H9 (cell line): Measurements from ENCODE around the gene PLPP1. TPM values are rescaled to one million over a fixed set of nuclear protein-coding genes. Genes with fewer than 3 reads are reported as not detected.

Experiments used
- DNase-seq: peaks from one replicate; pipeline ENCODE4 v3.0.0-alpha.2; 2017
- H2AFZ ChIP-seq: one replicate; pipeline ENCODE4 v1.6.1; 2013; ENCODE audit warnings: mild to moderate bottlenecking, low read length, control low read depth, moderate library complexity
- H2AK5ac ChIP-seq: 2 replicates; pipeline ENCODE4 v1.6.1; 2013; ENCODE audit warnings: low read length, control low read depth, mixed read lengths; ENCODE audit not compliant: insufficient read length
- H2BK120ac ChIP-seq: one replicate; pipeline ENCODE4 v1.6.1; 2013; ENCODE audit warnings: low read depth, mild to moderate bottlenecking, low read length, control low read depth, inconsistent platforms; ENCODE audit not compliant: poor library complexity, severe bottlenecking
- H2BK12ac ChIP-seq: 2 replicates; pipeline ENCODE4 v1.6.1; 2013; ENCODE audit warnings: low read length, control low read depth, mixed read lengths, low read depth; ENCODE audit not compliant: insufficient read length
- H2BK15ac ChIP-seq: 2 replicates; pipeline ENCODE4 v1.6.1; 2013; ENCODE audit warnings: low read depth, low read length, control low read depth
- H2BK20ac ChIP-seq: one replicate; pipeline ENCODE4 v1.6.1; 2013; ENCODE audit warnings: low read depth, mild to moderate bottlenecking, low read length, control low read depth, inconsistent platforms; ENCODE audit not compliant: poor library complexity, severe bottlenecking
- H2BK5ac ChIP-seq: 2 replicates; pipeline ENCODE4 v1.6.1; 2013; ENCODE audit warnings: low read length, control low read depth, mixed read lengths; ENCODE audit not compliant: insufficient read length
- H3K14ac ChIP-seq: 2 replicates; pipeline ENCODE4 v1.6.1; 2013; ENCODE audit warnings: low read length, control low read depth; ENCODE audit not compliant: insufficient read depth
- H3K18ac ChIP-seq: 2 replicates; pipeline ENCODE4 v1.6.1; 2013; ENCODE audit warnings: low read depth, mild to moderate bottlenecking, mixed read lengths, low read length, control low read depth; ENCODE audit not compliant: insufficient read length
- H3K23ac ChIP-seq: 2 replicates; pipeline ENCODE4 v1.6.1; 2013; ENCODE audit warnings: low read length, control low read depth, mixed read lengths, low read depth; ENCODE audit not compliant: insufficient read length
- H3K23me2 ChIP-seq: 2 replicates; pipeline ENCODE4 v1.6.1; 2013; ENCODE audit warnings: low read depth, mild to moderate bottlenecking, mixed read lengths, low read length, control low read depth; ENCODE audit not compliant: insufficient read length, poor library complexity, severe bottlenecking
- H3K27ac ChIP-seq: 2 replicates; pipeline ENCODE4 v1.5.1; 2013; ENCODE audit warnings: low read length, control low read depth, mixed read lengths, low read depth; ENCODE audit not compliant: insufficient read length
- H3K27me3 ChIP-seq: 2 replicates; pipeline ENCODE4 v1.6.1; 2013; ENCODE audit warnings: low read length, control low read depth, inconsistent platforms; ENCODE audit not compliant: insufficient read depth
- H3K4ac ChIP-seq: 2 replicates; pipeline ENCODE4 v1.6.1; 2013; ENCODE audit warnings: low read depth, mild to moderate bottlenecking, control low read depth, inconsistent platforms, low read length, moderate library complexity
- H3K4me1 ChIP-seq: 2 replicates; pipeline ENCODE4 v1.6.1; 2013; ENCODE audit warnings: low read length, control low read depth, inconsistent platforms; ENCODE audit not compliant: insufficient read depth
- H3K4me2 ChIP-seq: 2 replicates; pipeline ENCODE4 v1.6.1; 2013; ENCODE audit warnings: low read length, control low read depth, mixed read lengths; ENCODE audit not compliant: insufficient read length, insufficient read depth
- H3K56ac ChIP-seq: 2 replicates; pipeline ENCODE4 v1.6.1; 2013; ENCODE audit warnings: low read depth, mild to moderate bottlenecking, mixed read lengths, low read length, control low read depth; ENCODE audit not compliant: insufficient read length
- H3K79me1 ChIP-seq: 2 replicates; pipeline ENCODE4 v1.6.1; 2013; ENCODE audit warnings: low read depth, mild to moderate bottlenecking, moderate library complexity, low read length, control low read depth, inconsistent platforms; ENCODE audit not compliant: insufficient read depth, poor library complexity, severe bottlenecking
- H3K79me2 ChIP-seq: 2 replicates; pipeline ENCODE4 v1.6.1; 2013; ENCODE audit warnings: low read length, control low read depth, inconsistent platforms; ENCODE audit not compliant: insufficient read depth
- H3K9ac ChIP-seq: 2 replicates; pipeline ENCODE4 v1.6.1; 2013; ENCODE audit warnings: low read length, control low read depth, mixed read lengths; ENCODE audit not compliant: insufficient read length; ENCODE audit errors: extremely low read depth
- H3K9me3 ChIP-seq: one replicate; pipeline ENCODE4 v1.6.1; 2013; ENCODE audit warnings: low read depth, low read length, inconsistent platforms; ENCODE audit not compliant: control insufficient read depth
- H3T11ph ChIP-seq: one replicate; pipeline ENCODE4 v1.6.1; 2013; ENCODE audit warnings: mild to moderate bottlenecking, low read length, control low read depth, inconsistent platforms
- H4K20me1 ChIP-seq: one replicate; pipeline ENCODE4 v1.6.1; 2013; ENCODE audit not compliant: control insufficient read depth, insufficient read length, insufficient read depth
- H4K5ac ChIP-seq: 2 replicates; pipeline ENCODE4 v1.6.1; 2013; ENCODE audit warnings: low read depth, mild to moderate bottlenecking, mixed read lengths, low read length, control low read depth; ENCODE audit not compliant: insufficient read length
- H4K8ac ChIP-seq: replicated peaks from 2 replicates; pipeline ENCODE4 v1.6.1; 2013; ENCODE audit warnings: low read length, control low read depth, mixed read lengths, low read depth; ENCODE audit not compliant: insufficient read length
- H4K91ac ChIP-seq: 2 replicates; pipeline ENCODE4 v1.6.1; 2013; ENCODE audit warnings: low read depth, mild to moderate bottlenecking, moderate library complexity, mixed read lengths, low read length, control low read depth; ENCODE audit not compliant: insufficient read length
- H3K27ac Mint-ChIP-seq, 3 experiments: 2 replicates in 2 of 3; 3 replicates in 1 of 3; pipeline ENCODE4 v1.8.0; 2020 to 2021; ENCODE audit warnings: mixed read lengths in 3 of 3, mild to moderate bottlenecking in 1 of 3, moderate library complexity in 1 of 3
- H3K27me3 Mint-ChIP-seq: 2 replicates; pipeline ENCODE4 v1.8.0; 2021; ENCODE audit warnings: low read depth, mild to moderate bottlenecking, moderate library complexity, mixed read lengths
- H3K36me3 Mint-ChIP-seq, 3 experiments: 2 replicates in 2 of 3; 3 replicates in 1 of 3; pipeline ENCODE4 v1.8.0; 2020 to 2021; ENCODE audit warnings: low read depth in 3 of 3, mixed read lengths in 3 of 3; ENCODE audit not compliant: insufficient read depth in 1 of 3
- H3K4me1 Mint-ChIP-seq, 2 experiments: 2 replicates each; pipeline ENCODE4 v1.8.0; 2020; ENCODE audit warnings: mixed read lengths in 2 of 2
- H3K4me3 Mint-ChIP-seq, 2 experiments: 2 replicates in 1 of 2; 3 replicates in 1 of 2; pipeline ENCODE4 v1.8.0; 2020 to 2021; ENCODE audit warnings: mild to moderate bottlenecking in 2 of 2, mixed read lengths in 2 of 2, moderate library complexity in 1 of 2
- H3K9me3 Mint-ChIP-seq, 2 experiments: 2 replicates in 1 of 2; 3 replicates in 1 of 2; pipeline ENCODE4 v1.8.0; 2020; ENCODE audit warnings: mild to moderate bottlenecking in 2 of 2, mixed read lengths in 2 of 2, moderate library complexity in 1 of 2
- WGBS: extraction: QIAGEN DNeasy Blood & Tissue Kit; methylation state at CpG from one replicate; pipeline ENCODE4 v1.1.7; 2013; ENCODE audit warnings: missing lambda C conversion rate, low lambda C conversion rate, mixed read lengths; ENCODE audit not compliant: insufficient read length; ENCODE audit errors: extremely low coverage; 5-methylcytosine and 5-hydroxymethylcytosine counted together
- total RNA-seq: library from RNA; stranded (reverse); gene quantifications from 2 replicates; pipeline ENCODE4 v1.2.1, GENCODE V29; 2021
- TF ChIP-seq, protein P1 (sequence below): fragments of 200-600 bp; sonication (generic); conservative IDR thresholded peaks from 3 replicates; pipeline ENCODE4 v1.8.0; 2021; ENCODE audit warnings: antibody characterized with exemption, mild to moderate bottlenecking

The PLPP1 gene
- total RNA-seq, 1 experiment from 2014 or later, result 85.9 TPM

DNA sequence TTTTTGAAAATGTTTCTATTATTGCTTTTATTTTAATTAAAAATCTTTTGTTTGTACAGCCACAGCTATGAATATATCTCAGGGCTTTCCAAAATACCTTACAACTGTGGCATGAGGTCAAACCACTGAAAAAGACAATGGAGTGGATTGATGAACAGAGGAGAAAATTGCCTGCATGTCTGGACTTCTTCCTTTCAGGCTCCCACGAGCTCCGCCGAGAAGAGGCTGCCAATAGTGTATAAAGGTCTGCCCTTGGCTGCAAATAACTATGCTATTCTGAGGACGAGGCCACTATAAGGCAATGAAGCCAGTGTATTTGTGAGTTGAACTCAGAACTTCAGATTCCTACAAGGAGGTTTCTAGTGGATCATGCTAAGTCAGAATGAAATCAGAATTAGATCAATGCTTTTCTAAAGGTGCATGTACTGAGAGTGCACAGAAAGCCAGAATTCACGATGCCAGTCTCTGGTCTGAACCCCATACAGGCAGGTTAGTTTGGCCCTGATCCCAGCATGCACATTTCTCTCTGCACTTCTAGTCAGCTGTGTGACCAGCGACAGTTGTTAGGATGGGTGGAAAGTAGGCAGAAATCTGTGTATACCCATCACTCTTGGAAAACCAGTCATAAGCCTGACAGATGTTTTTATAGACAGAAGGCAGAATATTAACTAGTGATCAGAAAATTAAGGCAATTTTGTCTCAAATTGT, 42.7 kb upstream of the PLPP1 start:
- TF ChIP-seq, protein P1, sequence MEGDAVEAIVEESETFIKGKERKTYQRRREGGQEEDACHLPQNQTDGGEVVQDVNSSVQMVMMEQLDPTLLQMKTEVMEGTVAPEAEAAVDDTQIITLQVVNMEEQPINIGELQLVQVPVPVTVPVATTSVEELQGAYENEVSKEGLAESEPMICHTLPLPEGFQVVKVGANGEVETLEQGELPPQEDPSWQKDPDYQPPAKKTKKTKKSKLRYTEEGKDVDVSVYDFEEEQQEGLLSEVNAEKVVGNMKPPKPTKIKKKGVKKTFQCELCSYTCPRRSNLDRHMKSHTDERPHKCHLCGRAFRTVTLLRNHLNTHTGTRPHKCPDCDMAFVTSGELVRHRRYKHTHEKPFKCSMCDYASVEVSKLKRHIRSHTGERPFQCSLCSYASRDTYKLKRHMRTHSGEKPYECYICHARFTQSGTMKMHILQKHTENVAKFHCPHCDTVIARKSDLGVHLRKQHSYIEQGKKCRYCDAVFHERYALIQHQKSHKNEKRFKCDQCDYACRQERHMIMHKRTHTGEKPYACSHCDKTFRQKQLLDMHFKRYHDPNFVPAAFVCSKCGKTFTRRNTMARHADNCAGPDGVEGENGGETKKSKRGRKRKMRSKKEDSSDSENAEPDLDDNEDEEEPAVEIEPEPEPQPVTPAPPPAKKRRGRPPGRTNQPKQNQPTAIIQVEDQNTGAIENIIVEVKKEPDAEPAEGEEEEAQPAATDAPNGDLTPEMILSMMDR, result no peak
- Histone ChIP-seq H3K4me2 (no peak overlapping the region), H4K8ac (no peak overlapping the region), H2AK5ac (no peak overlapping the region), H3K23ac (no peak overlapping the region), H3K9ac (no peak overlapping the region), H3K27me3 (no peaks in the 10 kb centered on the region), H2AFZ (no peak overlapping the region), H2BK12ac (no peak overlapping the region), H3K9me3 (no peaks in the 10 kb centered on the region), H3K23me2 (no peaks in the 10 kb centered on the region), H4K5ac (no peak overlapping the region), H3K56ac (no peak overlapping the region), H3K14ac (no peak overlapping the region), H2BK20ac (no peak overlapping the region), H3K18ac (no peak overlapping the region), H3K27ac (no peak overlapping the region), H2BK15ac (no peak overlapping the region), H3K79me2 (no peaks in the 10 kb centered on the region), H3K4ac (no peak overlapping the region), H3T11ph (no peak overlapping the region), H4K91ac (no peak overlapping the region), H4K20me1 (no peaks in the 10 kb centered on the region), H2BK5ac (no peak overlapping the region), H2BK120ac (no peak overlapping the region), H3K79me1 (no peaks in the 10 kb centered on the region), H3K4me1 (no peaks in the 10 kb centered on the region)
- no peaks in the 10 kb centered on the region for H3K27me3 Mint-ChIP-seq
- no peaks in the 10 kb centered on the region for H3K36me3 Mint-ChIP-seq
- H3K4me1 Mint-ChIP-seq, result peaks cover 33 to 36% of the 10 kb centered on the region in 2 experiments
- no peak overlapping the region for H3K4me3 Mint-ChIP-seq
- no peak for DNase-seq
- peak overlapping the region in 2 of 3 experiments; percentile 68 to 89; a peak in 3 of 7 replicates for H3K27ac Mint-ChIP-seq
- WGBS, result no CpG with 5 or more reads among the region's 6 CpGs
- H3K9me3 Mint-ChIP-seq, result no peaks in the 10 kb centered on the region
